ENCODE results near the gene AUTS2. TPM values are rescaled to one million over a fixed set of nuclear protein-coding genes. Genes with fewer than 3 reads are reported as not detected.

The AUTS2 gene
- total RNA-seq, 1 experiment from 2014 or later, result 4.6 TPM

GRCh38 chr7:69654849-69655707 is 56.8 kb downstream of the AUTS2 start:
- no peak for DNase-seq (ENCODE audit: low read depth)

GRCh38 chr7:69656077-69656476 is 57.8 kb downstream of the AUTS2 start:
- no peak for DNase-seq (ENCODE audit: low read depth)

DNA sequence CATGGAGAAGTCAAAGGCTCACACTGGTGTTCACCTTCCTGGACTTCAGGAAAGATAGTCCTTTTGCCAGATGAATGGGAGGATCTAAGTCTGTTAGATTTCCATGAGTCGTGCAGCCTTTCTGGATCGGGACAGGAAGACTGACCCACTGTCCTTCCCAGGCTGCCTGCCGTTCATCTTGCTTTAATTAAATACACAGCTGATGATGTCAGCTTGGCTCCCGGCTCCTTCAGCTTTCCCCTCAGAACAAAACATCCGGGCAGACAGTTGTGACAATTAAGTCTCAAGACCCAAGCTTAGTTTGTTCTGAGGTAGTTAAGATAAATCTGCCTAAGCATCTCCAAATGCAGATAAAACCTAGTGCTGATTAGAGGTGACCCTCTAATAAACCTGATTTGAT is 58.6 kb downstream of the AUTS2 start:
- no peak for DNase-seq (ENCODE audit: low read depth)

DNA sequence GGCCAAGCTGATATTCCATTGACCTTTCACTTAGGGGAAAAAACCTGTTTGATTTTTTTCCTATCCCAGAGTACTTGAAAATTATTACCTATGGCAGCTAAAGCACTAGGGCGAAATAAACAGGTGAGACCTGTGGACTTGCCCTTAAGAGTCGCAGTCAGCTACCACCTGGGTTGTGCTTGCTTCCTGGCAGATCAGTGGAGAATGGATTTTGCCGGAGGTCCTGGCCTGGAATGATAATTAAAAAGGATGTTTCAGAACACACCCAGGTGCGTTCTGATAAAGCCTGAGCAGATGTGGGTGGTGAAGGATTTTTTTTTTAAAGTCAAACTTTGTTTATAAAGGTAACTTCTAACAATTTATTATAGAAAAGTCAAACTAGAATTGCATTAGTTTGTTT is 59.1 kb downstream of the AUTS2 start:
- no peak for DNase-seq (ENCODE audit: low read depth)

GRCh38 chr7:69657985-69658384 is 59.7 kb downstream of the AUTS2 start:
- DNase-seq (ENCODE audit: low read depth), result no peak

DNA sequence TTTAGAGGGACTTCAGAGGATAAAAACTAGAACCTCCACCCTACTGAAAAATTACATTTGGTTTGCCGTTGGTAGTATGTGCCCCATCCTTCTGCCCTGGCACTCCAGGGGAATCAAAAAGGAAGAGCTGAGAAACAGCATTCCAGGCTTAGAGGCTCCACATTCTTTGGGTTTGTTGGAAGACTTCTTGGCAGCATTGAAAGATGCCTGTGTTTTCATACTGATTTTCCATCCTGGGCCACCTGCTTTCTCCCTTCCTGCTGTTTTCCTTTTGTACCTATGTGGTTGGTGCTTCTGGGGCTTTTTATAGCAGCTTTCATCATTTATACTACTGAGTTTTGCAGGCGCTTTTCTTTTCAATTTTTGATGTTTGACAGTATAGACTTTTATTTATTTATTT is 61.7 kb downstream of the AUTS2 start:
- no peak for DNase-seq (ENCODE audit: low read depth)

DNA sequence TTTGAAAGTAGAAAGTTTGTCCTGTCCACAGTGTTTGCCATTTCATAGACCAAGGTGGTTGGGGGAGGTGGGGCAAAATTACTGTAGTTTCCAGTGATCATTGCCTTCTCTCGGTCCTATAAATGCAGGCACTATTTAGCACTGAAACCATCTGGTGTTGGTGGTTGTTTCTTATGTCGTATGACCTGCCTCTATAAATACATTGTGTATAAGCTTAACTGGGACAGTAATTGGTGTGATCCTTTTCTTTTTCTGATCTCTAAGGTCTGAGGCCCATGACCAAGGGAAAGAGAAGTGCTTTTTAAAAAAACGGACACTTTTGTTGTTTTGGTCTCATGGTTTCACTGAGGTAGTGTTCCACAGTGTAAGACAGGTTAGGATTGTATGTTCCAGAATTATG is 63.1 kb downstream of the AUTS2 start:
- DNase-seq (ENCODE audit: low read depth), result no peak

GRCh38 chr7:69663911-69664832 is 65.9 kb downstream of the AUTS2 start:
- no peak for DNase-seq (ENCODE audit: low read depth)

DNA sequence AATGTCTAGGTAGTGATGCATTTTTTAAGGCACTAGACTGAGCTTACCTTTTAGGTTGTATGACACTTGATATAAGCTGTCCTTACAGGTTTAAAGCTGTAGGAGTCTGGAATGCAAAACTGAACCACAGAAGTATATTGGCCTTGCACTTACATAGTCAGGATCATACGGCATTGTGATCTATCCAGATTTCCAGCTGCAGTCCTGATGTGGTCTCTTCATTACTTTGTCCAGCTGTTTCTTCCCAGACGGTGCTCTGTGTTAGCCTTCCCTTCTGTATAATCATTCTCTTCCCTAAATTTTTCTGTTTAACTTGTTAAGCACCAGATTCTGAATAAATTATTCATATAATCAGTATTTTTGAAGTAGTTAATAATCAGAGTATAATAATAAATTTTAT is 67.1 kb downstream of the AUTS2 start:
- no peak for DNase-seq (ENCODE audit: low read depth)

DNA sequence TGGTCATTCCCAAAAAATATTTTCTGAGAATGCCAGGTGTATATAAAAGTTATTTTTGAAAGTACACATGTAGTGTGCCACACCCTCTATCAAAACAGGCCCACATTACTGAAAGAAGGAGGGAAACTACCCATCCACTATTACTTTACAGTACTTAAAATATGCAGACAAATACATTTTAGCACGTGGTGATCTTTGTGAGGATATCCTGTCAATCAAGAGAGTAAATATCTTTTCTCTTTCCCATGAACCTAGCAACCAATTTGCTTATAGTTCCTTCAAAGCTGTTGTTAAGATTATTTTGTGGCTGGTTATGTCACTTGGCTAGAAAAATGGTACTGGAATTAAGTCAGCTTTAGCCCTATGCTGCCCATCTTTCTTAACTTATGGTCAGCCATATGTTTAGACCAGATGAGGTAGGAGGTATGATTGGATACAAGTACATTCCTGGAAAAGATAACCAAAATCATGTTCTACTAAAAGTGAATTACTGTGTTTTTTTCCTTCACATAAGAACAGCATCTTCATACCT is 70.1 kb downstream of the AUTS2 start:
- DNase-seq (ENCODE audit: low read depth), result no peak

DNA sequence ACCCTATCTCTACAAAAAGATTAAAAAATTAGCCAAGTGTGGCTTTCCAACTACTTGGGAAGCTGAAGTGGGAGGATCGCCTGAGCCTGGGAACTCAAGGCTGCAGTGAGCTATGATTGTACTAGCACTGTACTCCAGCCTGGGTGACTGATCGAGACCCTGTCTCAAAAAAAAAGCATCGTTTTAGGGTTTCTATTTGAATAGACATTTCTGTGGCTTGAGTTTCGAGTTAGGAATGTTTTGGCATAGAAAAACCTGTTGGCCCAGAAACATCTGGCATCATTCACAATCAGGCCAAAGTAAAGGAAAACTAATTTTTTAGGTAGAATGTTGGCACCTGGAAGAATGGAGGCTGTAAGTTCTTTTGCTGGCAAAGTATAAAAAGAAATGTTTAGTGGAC is 72.4 kb downstream of the AUTS2 start:
- no peak for DNase-seq (ENCODE audit: low read depth)

- no peak for DNase-seq (ENCODE audit: low read depth)
Observed at GRCh38 chr7:69673074-69673473, 74.8 kb downstream of the AUTS2 start.

DNA sequence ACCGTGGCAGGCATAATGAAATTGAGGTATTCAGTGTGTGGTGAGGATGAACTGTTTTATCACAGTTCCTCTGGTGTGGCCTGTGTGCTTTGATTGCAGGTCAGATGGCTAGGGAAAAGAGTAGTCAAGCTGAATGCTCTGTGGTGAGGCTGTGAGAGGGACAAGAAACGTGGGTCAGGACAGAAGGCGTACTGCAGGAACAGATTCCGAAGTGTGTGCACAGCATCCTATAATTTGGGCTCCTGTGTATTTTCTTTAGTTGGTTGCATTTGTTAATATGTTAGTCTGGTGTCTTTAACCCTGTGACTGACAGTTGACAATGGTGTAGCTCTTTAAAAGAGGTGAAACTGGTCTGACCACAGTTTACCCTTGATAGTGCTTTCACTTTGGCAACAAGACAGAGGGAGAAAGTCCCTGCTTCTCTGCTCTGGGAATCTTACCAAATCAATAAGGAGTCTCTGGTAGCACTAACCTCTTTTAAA is 76.5 kb downstream of the AUTS2 start:
- no peak for DNase-seq (ENCODE audit: low read depth)

DNA sequence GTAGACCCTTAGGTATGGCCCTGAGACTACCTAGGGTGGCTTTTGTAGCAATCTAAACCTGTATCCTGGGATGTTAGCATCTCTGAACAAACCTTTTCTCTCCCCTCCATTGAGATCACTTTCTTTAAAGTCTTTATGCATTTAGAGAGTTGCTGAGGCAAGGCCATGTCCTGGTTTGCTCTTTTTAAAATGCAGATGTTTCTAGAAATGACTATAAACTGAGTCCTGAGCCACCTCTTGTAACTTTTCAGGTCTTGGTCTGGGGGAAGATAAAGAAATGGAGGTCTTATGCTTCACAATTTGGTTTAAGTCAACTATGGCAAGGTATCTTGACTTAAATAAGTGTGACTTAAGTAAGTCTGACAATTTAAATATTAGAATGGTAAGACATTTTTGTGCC is 78.0 kb downstream of the AUTS2 start:
- no peak for DNase-seq (ENCODE audit: low read depth)

DNA sequence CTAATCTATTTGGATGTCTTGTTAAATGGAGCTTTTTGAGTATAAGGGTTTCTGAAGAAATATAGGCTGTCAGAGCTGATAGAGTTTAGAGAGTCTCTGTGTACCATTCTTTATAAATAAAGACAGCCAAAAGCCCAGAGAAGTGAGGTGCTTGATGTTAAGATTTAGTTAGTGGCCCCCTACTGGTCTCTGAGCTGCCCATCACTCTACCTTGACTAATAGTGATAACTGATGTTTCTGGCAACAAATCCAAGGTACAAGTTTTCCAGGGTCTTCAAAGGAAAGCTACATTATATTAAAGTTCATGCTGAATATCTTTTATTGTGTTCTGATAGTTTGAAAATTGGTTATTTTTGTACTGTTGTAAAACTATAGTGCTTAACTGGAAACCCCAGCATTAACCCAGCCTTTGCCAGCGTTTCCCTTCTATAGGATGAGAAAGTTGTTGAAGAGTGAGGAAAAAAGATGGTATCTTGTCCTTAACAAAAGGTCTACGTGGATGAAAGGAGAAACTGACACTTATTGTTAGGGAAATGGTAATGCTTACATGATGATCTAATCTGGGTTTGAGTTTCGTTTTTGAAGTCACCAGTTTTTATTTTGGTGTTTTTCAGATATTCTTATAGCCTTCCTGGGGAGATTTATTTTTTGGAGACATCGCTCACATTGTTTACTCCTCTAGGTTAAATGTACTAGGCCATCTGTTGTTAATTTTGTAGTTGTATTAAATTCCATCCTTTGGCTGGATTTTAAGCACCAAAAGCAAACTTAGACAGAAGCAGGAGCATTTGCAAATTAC is 79.0 kb downstream of the AUTS2 start:
- no peak for DNase-seq (ENCODE audit: low read depth)

DNA sequence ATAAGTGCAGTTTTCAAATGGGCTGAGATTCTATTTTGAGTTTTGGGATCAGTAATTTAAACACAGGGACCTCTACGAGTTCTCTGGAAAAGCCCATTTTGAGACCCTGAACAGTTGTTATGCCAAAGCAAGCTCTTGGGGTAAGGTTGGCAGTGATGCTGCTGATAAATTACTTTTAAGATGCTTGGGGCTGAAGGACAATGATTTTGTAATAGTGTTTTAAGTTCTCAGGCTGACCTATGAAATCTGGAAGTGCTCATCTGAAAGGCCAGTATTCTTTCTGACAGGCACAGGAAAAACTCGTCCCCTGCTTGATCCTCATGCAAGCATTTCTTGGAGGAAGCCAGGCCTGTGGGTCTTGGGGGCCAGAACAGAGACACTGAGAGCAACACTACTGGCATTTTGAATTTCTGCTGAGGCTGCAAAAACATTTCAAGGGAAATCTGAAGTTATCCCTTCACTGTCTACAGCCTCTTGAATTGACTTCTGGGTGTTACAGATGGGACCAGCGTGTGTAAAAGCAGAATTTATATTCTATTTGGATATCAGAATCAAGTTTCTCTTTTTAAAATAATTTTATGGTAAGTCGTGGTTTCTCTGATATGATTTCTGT is 79.7 kb downstream of the AUTS2 start:
- no peak for DNase-seq (ENCODE audit: low read depth)

GRCh38 chr7:69678494-69679187 is 80.4 kb downstream of the AUTS2 start:
- DNase-seq (ENCODE audit: low read depth), result no peak

- no peak for DNase-seq (ENCODE audit: low read depth)
Observed at GRCh38 chr7:69681181-69681580, 82.9 kb downstream of the AUTS2 start.

DNA sequence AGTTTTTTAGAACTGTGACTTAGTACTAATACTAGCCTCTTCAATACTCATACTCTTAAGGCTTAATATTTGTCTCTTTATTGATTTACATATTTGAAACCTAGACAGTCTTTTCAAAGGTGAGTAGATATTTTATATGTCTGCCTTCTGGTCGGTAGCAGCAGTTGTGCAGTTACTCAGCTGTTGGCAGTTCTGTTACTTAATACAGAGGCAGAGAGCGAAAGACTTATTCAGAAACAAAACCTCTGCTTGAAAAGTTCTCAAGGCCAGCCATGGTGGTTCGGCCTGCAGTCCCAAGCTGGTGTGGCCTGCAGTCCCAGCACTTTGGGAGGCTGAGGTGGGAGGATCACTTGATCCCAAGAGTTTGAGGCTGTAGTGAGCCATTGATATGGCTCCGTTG is 84.2 kb downstream of the AUTS2 start:
- DNase-seq (ENCODE audit: low read depth), result no peak

DNA sequence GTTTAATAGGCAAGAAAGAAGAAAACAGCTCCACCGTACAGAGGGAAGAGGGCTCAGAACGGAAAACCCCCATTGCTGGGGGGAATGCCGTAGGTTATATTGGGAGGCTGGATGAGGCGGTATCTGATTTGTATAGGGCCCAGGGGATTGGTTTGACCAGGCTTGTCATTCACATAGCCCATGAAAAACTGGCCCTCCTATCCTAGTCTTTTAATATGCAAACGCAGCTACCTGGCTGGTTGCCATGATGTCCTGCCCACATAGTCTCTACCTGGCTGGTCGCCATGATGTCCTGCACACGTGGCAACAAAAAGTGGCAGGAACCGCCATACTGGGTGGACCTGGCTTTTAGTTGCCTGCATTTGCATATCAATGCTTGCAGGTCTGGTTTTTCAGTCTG is 84.7 kb downstream of the AUTS2 start:
- no peak for DNase-seq (ENCODE audit: low read depth)

All from HT1080 (cell line).